Retina (tissue), 1 donor: Measurements from ENCODE around the gene APOBEC3F.

ENCODE experiments used
- DNase-seq: peaks from one replicate; pipeline ENCODE4 v3.0.0-alpha.2; 2016

Gene APOBEC3F

DNA sequence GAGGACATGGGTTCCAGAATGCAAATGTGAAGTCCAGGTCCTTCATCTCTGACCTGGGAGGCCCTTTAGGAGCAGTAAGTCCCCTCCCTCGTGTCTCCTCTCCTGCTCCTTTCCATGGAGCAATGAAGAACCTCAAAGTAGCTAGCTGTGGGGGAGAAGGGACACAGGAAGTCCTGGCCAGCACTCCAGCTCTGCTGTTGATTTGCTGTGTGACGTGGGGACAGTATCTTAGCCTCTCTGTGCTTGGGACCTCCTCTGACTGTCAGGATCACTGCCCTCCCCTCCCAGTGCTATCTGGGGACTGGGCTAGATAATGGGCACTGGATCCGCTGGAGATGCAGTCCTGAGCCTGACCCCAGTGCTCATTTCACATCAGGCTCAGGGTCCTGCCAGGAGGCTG is 55.3 kb downstream of the APOBEC3F start:
- no peak for DNase-seq

DNA sequence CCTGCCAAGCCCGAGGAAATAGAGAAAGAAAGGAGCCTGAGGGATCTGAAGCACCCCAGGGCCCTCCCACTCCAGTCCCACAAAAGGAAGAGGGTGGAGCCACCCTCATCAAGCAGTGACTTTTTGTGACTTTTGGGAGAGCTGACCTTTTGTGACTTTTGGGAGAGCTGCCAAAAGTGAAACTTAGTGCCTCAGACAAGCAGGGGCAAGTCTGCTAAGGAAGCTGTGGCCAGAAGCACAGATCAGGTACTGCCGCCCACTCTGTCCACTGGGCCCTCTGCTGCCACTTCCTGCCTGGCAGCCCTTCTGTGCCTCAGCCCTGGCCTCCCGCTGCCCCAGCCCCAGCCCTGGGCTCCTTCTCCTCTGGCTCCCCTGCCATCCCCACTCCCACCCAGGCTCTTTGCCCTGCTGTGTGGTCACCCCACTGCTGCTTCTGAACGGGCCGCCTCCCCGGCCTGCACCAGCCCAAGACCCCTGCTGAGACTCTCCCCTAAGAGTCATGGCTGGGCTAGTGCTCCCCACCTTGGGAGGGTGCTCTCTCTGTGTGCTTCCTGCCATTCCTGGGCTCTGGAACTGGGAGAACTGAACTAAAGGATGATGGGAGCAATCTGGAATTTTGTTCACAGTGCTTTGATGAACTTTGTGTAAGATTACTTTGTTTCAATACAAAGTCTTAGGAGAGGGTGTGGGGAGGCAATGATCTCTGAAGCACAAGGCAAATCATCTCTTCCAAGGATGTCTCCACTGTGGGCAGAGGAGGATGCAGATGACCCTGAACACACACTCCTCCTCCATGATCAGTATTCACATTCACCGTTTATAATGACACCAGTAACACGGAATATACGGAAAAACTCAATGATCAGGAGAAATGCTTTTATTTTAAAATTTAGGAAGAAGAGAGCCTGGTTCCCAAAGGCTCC is 56.7 kb downstream of the APOBEC3F start, which contains the start of gene APOBEC3H:
TSS of gene APOBEC3H (plus strand) at position 147 of the 923 bp plus-strand sequence. CDS start 3,035 bp downstream, outside the sequence.
- DNase-seq, result no peak

- no peak for DNase-seq
Observed at GRCh38 chr22:39098026-39098425, 57.4 kb downstream of the APOBEC3F start.

DNA sequence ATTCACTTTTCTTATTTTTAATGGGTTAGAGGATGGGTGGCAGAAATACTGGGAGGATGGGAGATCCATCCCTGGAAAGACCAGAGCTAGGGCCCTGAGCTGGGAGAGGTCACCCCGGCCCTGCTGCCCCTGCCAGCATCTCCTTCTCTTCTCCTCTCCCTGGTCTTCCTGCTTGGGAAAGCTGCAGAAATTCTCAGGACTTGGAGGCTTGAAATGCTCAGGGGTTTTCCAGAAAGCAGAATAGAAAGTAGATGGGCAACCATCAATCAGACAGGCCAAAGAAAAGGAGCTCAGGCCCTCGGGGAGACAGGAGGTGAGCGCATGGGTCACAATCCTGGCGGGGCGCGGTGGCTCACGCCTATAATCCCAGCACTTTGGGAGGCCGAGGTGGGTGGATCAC is 57.9 kb downstream of the APOBEC3F start:
- no peak for DNase-seq

DNA sequence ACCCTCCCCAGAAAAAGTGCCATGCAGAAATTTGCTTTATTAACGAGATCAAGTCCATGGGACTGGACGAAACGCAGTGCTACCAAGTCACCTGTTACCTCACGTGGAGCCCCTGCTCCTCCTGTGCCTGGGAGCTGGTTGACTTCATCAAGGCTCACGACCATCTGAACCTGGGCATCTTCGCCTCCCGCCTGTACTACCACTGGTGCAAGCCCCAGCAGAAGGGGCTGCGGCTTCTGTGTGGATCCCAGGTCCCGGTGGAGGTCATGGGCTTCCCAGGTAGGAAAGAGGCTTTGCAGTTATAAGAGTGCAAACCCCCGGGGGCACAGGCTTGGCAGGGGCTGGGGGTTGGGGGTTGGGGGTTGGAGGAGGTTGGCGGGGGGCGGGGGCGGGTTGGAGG is 60.6 kb downstream of the APOBEC3F start:
- DNase-seq, result no peak

DNA sequence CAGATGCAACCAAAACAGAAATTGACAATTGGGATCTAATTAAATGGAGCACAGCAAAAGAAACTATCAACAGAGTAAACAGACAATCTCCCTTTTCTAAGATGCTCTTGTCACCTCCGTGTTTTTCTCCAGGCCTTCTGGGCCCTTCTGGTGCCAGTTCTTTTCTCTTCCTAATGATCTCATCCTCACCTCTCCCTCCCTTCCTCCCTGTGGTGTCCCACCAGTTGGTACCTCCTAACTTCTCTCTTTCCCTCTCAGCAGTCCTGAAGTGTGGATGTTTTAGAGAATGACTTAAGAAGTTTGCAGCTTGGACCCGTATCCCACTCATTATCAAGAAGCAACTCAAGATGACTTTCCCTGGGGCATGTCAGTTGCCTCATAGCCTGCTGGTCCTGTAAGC is 62.8 kb downstream of the APOBEC3F start:
- DNase-seq, result no peak
